Suppressor macrophage treated with lipopolysaccharide for 1 hour (primary cell): ENCODE results near the gene ATF3.
"Not testable (repeated sequence)": the region's sequence is repeated elsewhere in the genome, so short reads cannot be mapped to it uniquely, and the experiment has no call there.

Experiments used
- DNase-seq, 3 donors: peaks; one replicate each; pipeline ENCODE4 v3.0.0-alpha.2; 2020 to 2022

ATF3 gene

GRCh38 chr1:212629450-212630157, 21.0 kb downstream of the ATF3 start:
- DNase-seq: no peak

GRCh38 chr1:212630158-212630900, 21.8 kb downstream of the ATF3 start:
- peak; percentile 91 to 93 (median 93) for DNase-seq

DNA sequence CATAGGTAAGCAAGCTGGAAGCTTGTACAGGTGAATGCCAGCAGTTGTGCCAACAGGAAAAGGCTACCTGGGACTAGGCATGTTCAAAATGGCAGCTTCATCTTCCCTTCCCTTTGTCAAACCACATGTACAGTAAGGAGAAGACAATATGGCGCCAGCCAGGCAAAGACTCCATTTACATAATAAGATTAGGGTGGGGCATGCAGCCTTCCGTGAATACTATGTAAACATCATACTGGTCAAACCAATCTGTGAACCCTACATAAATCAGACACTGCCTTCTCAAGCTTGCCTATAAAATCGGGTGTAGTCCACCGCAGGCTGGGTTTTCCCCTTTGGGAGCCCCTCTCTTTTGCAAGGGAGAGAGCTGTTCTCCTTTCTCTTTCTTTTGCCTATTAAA, 24.6 kb downstream of the ATF3 start:
- peak in 1 of 3 donors; percentile 67 for DNase-seq

- DNase-seq: no peak
Measured at GRCh38 chr1:212634252-212634651, 25.7 kb downstream of the ATF3 start.

GRCh38 chr1:212635141-212635631, 26.6 kb downstream of the ATF3 start:
- DNase-seq: peak; percentile 90 to 99 (median 95)

DNA sequence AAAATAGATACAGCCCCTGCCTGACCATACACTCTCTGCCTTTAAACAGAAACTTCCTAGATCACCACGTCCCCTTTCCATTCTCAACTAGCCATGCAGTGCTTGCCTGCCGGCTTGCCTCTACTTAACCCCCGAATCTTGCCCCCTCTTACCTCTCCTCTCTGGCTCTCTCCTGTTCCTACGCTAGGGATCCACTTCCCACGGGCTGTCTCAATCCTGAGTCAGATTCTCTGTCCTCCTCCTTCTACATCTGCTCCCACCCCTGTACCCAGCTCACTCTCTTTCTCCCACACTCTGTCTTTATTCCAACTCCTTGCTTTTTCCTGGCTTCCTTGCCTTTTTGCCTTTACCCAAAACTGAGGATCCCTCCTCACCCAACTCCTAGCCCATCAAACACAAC, 29.3 kb downstream of the ATF3 start:
- no peak for DNase-seq

GRCh38 chr1:212638492-212639151, 30.1 kb downstream of the ATF3 start:
- DNase-seq: peak in 2 of 3 donors; percentile 51 to 87

GRCh38 chr1:212639524-212639923, 31.0 kb downstream of the ATF3 start:
- not testable (repeated sequence) for DNase-seq

DNA sequence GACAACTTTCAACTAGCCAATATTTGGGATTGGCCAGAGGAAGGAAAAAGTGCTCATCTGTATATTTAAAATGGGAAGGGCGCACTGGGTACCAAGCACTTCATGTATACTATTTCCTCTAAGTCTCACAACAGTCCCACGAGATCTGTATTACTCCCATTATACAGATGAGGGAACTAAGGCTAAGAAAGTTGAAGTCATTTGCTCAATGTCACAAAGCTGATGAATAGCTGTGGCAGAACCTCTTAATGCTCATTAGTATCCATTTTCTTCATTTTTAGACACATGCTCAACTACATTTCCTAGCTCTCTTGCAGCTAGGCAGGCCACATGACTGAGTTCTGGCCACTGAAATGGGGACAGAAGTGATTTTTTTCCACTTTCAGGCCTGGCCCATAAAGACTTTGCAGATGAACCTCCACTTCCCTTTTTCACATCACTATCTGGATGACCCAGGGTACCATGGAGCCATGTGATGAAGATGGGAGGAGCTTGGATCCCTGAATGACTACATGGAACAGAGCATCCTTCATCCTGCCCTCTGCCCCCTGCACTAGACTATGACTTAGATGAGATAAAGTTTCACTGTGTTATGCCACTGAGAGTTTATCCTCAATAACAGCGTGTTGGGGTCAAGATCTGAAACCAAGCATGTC, 31.8 kb downstream of the ATF3 start:
- DNase-seq: no peak

DNA sequence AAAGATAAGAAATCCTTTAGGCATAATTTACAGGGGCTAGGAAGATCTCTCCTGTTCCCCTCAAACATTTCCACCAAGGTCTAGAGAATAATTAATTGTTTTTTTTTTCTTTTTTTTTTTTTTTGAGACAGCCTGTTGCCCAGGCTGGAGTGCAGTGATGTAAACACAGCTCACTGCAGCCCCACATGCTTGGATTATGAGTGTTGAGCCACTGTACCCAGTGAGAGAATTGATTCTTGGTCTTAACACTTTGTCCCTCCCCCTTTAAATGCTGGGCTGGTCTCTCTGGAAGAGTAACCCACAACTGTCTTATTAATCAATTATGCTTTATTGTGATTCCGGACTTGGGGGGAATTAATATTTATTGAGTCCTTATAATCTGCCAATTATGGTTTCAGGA, 33.4 kb downstream of the ATF3 start:
- no peak for DNase-seq

GRCh38 chr1:212643877-212644276, 35.3 kb downstream of the ATF3 start:
- DNase-seq: no peak

- no peak for DNase-seq
Measured at GRCh38 chr1:212644866-212645545, 36.4 kb downstream of the ATF3 start.

GRCh38 chr1:212645546-212646543, 37.3 kb downstream of the ATF3 start:
- no peak for DNase-seq

DNA sequence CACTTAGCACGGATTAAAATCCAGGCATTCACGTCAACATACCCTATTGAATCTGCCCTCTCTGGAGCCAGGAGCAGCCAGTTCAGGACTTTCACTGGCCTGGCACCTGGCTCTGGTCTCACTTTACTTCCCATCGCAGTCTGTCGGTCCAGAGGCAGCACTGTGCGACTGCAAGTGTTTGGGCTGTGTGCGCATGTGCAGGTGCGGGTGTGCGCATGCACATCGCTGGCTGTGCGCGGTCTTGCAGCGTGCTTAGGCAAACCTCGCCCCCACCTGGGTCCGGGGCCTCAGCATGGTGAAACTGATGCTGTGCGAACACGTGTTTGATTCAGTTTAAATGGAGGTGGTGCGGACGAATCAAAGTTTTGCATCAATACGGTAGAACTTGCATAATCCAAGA, 38.0 kb downstream of the ATF3 start:
- no peak for DNase-seq

DNA sequence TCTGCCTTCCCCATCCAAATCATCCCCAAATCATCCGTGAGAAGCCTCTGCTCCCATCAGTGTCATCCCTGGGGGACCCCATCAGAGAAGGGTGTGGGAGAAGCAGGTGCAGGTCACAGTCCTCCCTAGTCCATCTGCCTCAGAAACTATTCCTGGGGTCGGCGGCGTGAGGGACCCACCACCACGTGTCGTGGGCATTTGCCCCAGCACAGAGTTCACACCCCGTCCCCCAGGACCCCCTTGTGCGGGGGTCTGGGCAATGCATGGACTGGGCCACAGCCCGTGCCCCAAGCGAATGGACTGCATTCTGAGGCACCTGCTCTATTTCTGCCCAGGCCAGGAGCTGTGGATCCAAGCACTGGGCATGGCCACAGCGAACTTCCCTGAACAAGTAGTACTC, 38.4 kb downstream of the ATF3 start:
- DNase-seq: no peak

DNA sequence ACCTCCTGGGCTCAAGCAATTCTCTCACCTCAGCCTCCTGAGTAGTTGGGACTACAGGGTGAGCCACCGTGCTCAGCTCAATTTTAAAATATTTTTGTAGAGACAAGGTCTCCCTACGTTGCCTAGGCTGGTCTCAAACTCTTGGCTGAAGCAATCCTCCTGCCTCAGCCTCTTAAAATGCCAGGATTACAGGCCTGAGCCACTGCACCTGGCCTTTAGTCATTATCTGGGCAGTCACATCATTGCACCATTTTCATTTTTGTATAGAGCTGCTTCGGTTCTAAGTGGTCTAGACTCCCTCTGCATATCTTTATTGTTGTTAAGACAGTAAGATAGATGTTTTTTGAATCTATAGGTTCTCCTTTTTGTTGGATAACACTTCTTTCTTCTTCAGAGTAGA, 39.9 kb downstream of the ATF3 start:
- no peak for DNase-seq

DNA sequence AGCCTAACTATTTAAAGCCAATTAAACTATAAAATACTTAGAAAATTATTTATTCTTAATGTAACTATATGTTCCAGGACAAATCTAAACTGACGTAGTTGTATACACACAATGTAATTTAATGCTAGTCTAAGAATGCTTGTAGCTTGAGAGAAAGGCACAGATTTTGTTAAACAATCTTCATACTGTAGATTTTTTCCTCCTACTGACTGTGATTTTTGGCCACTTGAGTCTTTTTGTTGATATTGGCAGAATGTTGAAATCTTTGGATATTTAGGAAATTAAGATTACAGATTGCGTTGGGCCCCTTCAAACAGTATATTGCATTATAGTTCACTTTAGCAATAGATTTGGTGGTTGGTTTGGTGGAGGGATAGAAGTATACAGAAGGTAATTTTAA, 40.5 kb downstream of the ATF3 start:
- no peak for DNase-seq

GRCh38 chr1:212650228-212650627, 41.7 kb downstream of the ATF3 start:
- DNase-seq: peak; percentile 27 to 58 (median 31)

- no peak for DNase-seq
Measured at GRCh38 chr1:212651521-212651920, 43.0 kb downstream of the ATF3 start.

- DNase-seq: no peak
Measured at GRCh38 chr1:212651977-212652376, 43.4 kb downstream of the ATF3 start.

- DNase-seq: no peak
Measured at GRCh38 chr1:212652609-212653008, 44.0 kb downstream of the ATF3 start.
